ENCODE measurements around the gene GRAMD1B. TPM values are rescaled to one million over a fixed set of nuclear protein-coding genes. Genes with fewer than 3 reads are reported as not detected.

Gene GRAMD1B
- total RNA-seq, 4 donors from 2014 or later, result under 0.01 to 6.5 (median 3.7) TPM

GRCh38 chr11:123410218-123410549 lies 19.9 kb upstream of the GRAMD1B start:
- Histone ChIP-seq H3K36me3 (no peaks in the 10 kb centered on the region), H3K9me3 (no peaks in the 10 kb centered on the region), H3K4me3 (no peak overlapping the region), H3K27ac (no peak overlapping the region), H3K4me1 (no peaks in the 10 kb centered on the region), H3K27me3 (no peaks in the 10 kb centered on the region)
- intact Hi-C loops (cut with DNase I; ENCODE audit: low total_unique reads), result no loop called here
- DNase-seq, result no peak
- TF ChIP-seq POLR2A (IDR thresholded peaks at IDR 0.05) (no peak), CTCF (IDR thresholded peaks at IDR 0.05) (no peak)

- Histone ChIP-seq H3K27me3 (no peaks in the 10 kb centered on the region), H3K4me1 (no peaks in the 10 kb centered on the region), H3K27ac (no peak overlapping the region), H3K9me3 (no peaks in the 10 kb centered on the region), H3K36me3 (no peaks in the 10 kb centered on the region), H3K4me3 (no peak overlapping the region)
- no peak for DNase-seq
- TF ChIP-seq POLR2A (IDR thresholded peaks at IDR 0.05) (no peak), CTCF (IDR thresholded peaks at IDR 0.05) (no peak)
- intact Hi-C loops (cut with DNase I; ENCODE audit: low total_unique reads), result no loop called here
Measured at GRCh38 chr11:123413636-123414035, 16.4 kb upstream of the GRAMD1B start.

GRCh38 chr11:123416566-123416965 lies 13.5 kb upstream of the GRAMD1B start:
- no peaks in the 10 kb centered on the region for H3K4me1 ChIP-seq
- H3K9me3 ChIP-seq, result no peaks in the 10 kb centered on the region
- intact Hi-C loops (cut with DNase I; ENCODE audit: low total_unique reads), result no loop called here
- no peaks in the 10 kb centered on the region for H3K36me3 ChIP-seq
- H3K27me3 ChIP-seq, result no peaks in the 10 kb centered on the region
- H3K4me3 ChIP-seq, result no peak overlapping the region
- no peak for DNase-seq
- no peak for TF ChIP-seq POLR2A (IDR thresholded peaks at IDR 0.05)
- no peak overlapping the region for H3K27ac ChIP-seq

- Histone ChIP-seq H3K27me3 (no peaks in the 10 kb centered on the region), H3K27ac (no peak overlapping the region), H3K9me3 (no peaks in the 10 kb centered on the region), H3K4me3 (no peak overlapping the region), H3K36me3 (no peaks in the 10 kb centered on the region), H3K4me1 (no peaks in the 10 kb centered on the region)
- TF ChIP-seq CTCF (IDR thresholded peaks at IDR 0.05) (no peak), POLR2A (IDR thresholded peaks at IDR 0.05) (no peak)
- intact Hi-C loops (cut with DNase I; ENCODE audit: low total_unique reads), result no loop called here
- no peak for DNase-seq
Measured at GRCh38 chr11:123418351-123419114, 11.5 kb upstream of the GRAMD1B start.

- intact Hi-C loops (cut with DNase I; ENCODE audit: low total_unique reads), result no loop called here
Measured at GRCh38 chr11:123419731-123420452, 10.2 kb upstream of the GRAMD1B start.

More at GRCh38 chr11:123419731-123420452, 10.2 kb upstream of the GRAMD1B start:
- no peak for TF ChIP-seq CTCF (IDR thresholded peaks at IDR 0.05)
- no peak for TF ChIP-seq POLR2A (IDR thresholded peaks at IDR 0.05)
- DNase-seq, result no peak
- H3K27ac ChIP-seq, result no peak overlapping the region
- no peak overlapping the region for H3K4me3 ChIP-seq
- no peaks in the 10 kb centered on the region for H3K36me3 ChIP-seq
- H3K9me3 ChIP-seq, result no peaks in the 10 kb centered on the region
- no peaks in the 10 kb centered on the region for H3K27me3 ChIP-seq
- no peaks in the 10 kb centered on the region for H3K4me1 ChIP-seq
